ENCODE data around the gene ATP11C. TPM values are rescaled to one million over a fixed set of nuclear protein-coding genes. Genes with fewer than 3 reads are reported as not detected.
A peak's percentile ranks its signal among the peaks of the same experiment; 100 is the strongest.

Gene ATP11C
- total and polyA plus RNA-seq, 5 donors from 2014 or later: 2.9 to 19.4 (median 4.4) TPM

DNA sequence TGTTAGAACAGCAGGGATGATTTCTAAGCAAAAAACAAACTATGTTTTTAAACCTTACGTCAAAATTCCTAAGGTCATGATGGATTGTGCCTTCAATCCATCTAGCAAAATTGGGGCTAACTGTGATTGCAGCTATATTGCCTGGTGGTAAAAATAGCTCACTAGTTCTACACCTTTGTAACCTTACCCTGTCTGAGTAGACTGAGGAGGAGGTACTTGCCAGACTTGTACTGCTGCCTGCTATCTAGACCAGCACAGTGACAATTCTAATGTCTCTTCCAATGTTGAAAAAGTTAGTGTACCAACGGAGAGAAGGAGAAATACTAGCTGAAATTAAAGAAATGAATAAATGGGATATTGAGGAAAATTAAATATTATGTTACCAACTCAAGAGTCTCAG, 30.3 kb downstream of the ATP11C start:
- Mint-ChIP-seq H3K27me3 (no peaks in the 10 kb centered on the region), H3K27ac (no peak overlapping the region), H3K4me3 (no peak overlapping the region), H3K9me3 (no peaks in the 10 kb centered on the region), H3K4me1 (peaks cover 0 to 14% (median 11%) of the 10 kb centered on the region in 4 donors), H3K36me3 (no peaks in the 10 kb centered on the region)
- DNase-seq (no peak), ATAC-seq (ENCODE audit: low read depth in 2 of 2) (no peak)
- no peak overlapping the region for H3K27ac ChIP-seq (ENCODE audit: insufficient read depth, low read length, poor library complexity, severe bottlenecking)
- H3K27me3 ChIP-seq (ENCODE audit: control insufficient read depth, insufficient read depth, low read length): no peaks in the 10 kb centered on the region
- no peak overlapping the region for H3K4me3 ChIP-seq (ENCODE audit: low read depth, low read length)
- H3K36me3 ChIP-seq (ENCODE audit: control insufficient read depth, insufficient read depth, low read length): no peaks in the 10 kb centered on the region
- no peaks in the 10 kb centered on the region for H3K9me3 ChIP-seq (ENCODE audit: control insufficient read depth in 2 of 2, low read length in 2 of 2)
- no peaks in the 10 kb centered on the region for H3K4me1 ChIP-seq (ENCODE audit: control insufficient read depth, insufficient read depth, low read length, poor library complexity, severe bottlenecking)

GRCh38 chrX:139898334-139898733, 34.5 kb downstream of the ATP11C start:
- no peaks in the 10 kb centered on the region for H3K36me3 Mint-ChIP-seq
- no peaks in the 10 kb centered on the region for H3K9me3 Mint-ChIP-seq
- no peak for ATAC-seq (ENCODE audit: low read depth in 2 of 2)
- DNase-seq: no peak
- peaks cover 0 to 12% (median 9%) of the 10 kb centered on the region in 4 donors for H3K4me1 Mint-ChIP-seq
- Histone ChIP-seq H3K4me3 (ENCODE audit: low read depth, low read length) (no peak overlapping the region), H3K4me1 (ENCODE audit: control insufficient read depth, insufficient read depth, low read length, poor library complexity, severe bottlenecking) (no peaks in the 10 kb centered on the region), H3K9me3 (ENCODE audit: control insufficient read depth in 2 of 2, low read length in 2 of 2) (no peaks in the 10 kb centered on the region), H3K36me3 (ENCODE audit: control insufficient read depth, insufficient read depth, low read length) (no peaks in the 10 kb centered on the region), H3K27me3 (ENCODE audit: control insufficient read depth, insufficient read depth, low read length) (no peaks in the 10 kb centered on the region), H3K27ac (ENCODE audit: insufficient read depth, low read length, poor library complexity, severe bottlenecking) (no peak overlapping the region)
- no peaks in the 10 kb centered on the region for H3K27me3 Mint-ChIP-seq
- H3K4me3 Mint-ChIP-seq: no peak overlapping the region
- no peak overlapping the region for H3K27ac Mint-ChIP-seq

- Histone ChIP-seq H3K36me3 (ENCODE audit: control insufficient read depth, insufficient read depth, low read length) (no peaks in the 10 kb centered on the region), H3K27ac (ENCODE audit: insufficient read depth, low read length, poor library complexity, severe bottlenecking) (no peak overlapping the region), H3K4me3 (ENCODE audit: low read depth, low read length) (no peak overlapping the region), H3K4me1 (ENCODE audit: control insufficient read depth, insufficient read depth, low read length, poor library complexity, severe bottlenecking) (no peaks in the 10 kb centered on the region), H3K9me3 (ENCODE audit: control insufficient read depth in 2 of 2, low read length in 2 of 2) (no peaks in the 10 kb centered on the region), H3K27me3 (ENCODE audit: control insufficient read depth, insufficient read depth, low read length) (no peaks in the 10 kb centered on the region)
- Mint-ChIP-seq H3K36me3 (no peaks in the 10 kb centered on the region), H3K4me1 (peaks cover 4 to 22% (median 10%) of the 10 kb centered on the region in 4 donors), H3K9me3 (no peaks in the 10 kb centered on the region), H3K27ac (peak overlapping the region in 1 of 3 donors; percentile 16), H3K27me3 (no peaks in the 10 kb centered on the region), H3K4me3 (no peak overlapping the region)
- DNase-seq: no peak
- ATAC-seq (ENCODE audit: low read depth in 2 of 2): no peak
Observed at GRCh38 chrX:139892512-139892911, 40.3 kb downstream of the ATP11C start.

- Mint-ChIP-seq H3K4me1 (peaks cover 4 to 22% (median 9%) of the 10 kb centered on the region in 4 donors), H3K4me3 (no peak overlapping the region), H3K27me3 (no peaks in the 10 kb centered on the region), H3K9me3 (no peaks in the 10 kb centered on the region), H3K36me3 (no peaks in the 10 kb centered on the region), H3K27ac (no peak overlapping the region)
- ATAC-seq (ENCODE audit: low read depth in 2 of 2): no peak
- no peak overlapping the region for H3K4me3 ChIP-seq (ENCODE audit: low read depth, low read length)
- H3K4me1 ChIP-seq (ENCODE audit: control insufficient read depth, insufficient read depth, low read length, poor library complexity, severe bottlenecking): no peaks in the 10 kb centered on the region
- H3K27ac ChIP-seq (ENCODE audit: insufficient read depth, low read length, poor library complexity, severe bottlenecking): no peak overlapping the region
- no peaks in the 10 kb centered on the region for H3K27me3 ChIP-seq (ENCODE audit: control insufficient read depth, insufficient read depth, low read length)
- no peaks in the 10 kb centered on the region for H3K9me3 ChIP-seq (ENCODE audit: control insufficient read depth in 2 of 2, low read length in 2 of 2)
- no peaks in the 10 kb centered on the region for H3K36me3 ChIP-seq (ENCODE audit: control insufficient read depth, insufficient read depth, low read length)
- DNase-seq: no peak
Observed at GRCh38 chrX:139890991-139891700, 41.7 kb downstream of the ATP11C start.

DNA sequence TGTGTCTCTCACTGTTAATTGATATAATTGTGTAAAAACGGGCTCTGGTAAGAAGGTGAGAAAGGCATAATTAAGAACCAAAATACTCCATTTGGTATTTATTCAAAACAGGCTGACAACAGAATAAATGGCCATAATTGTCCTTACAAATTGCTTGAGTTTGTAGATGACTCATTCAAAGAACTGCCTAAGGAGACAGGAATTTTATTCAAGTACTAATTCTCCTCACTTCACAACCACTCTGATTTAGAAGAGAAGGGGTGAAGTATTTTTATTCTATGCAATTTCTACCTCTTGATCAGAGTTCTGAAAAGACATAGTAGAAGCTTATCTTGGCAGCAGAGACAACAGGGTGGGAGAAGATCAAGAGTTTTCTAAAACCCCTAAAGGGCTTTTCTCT, 43.1 kb downstream of the ATP11C start:
- no peak for ATAC-seq (ENCODE audit: low read depth in 2 of 2)
- H3K4me1 ChIP-seq (ENCODE audit: control insufficient read depth, insufficient read depth, low read length, poor library complexity, severe bottlenecking): no peaks in the 10 kb centered on the region
- H3K36me3 ChIP-seq (ENCODE audit: control insufficient read depth, insufficient read depth, low read length): no peaks in the 10 kb centered on the region
- no peaks in the 10 kb centered on the region for H3K27me3 ChIP-seq (ENCODE audit: control insufficient read depth, insufficient read depth, low read length)
- H3K36me3 Mint-ChIP-seq: no peaks in the 10 kb centered on the region
- no peak for DNase-seq
- no peaks in the 10 kb centered on the region for H3K9me3 Mint-ChIP-seq
- no peak overlapping the region for H3K4me3 Mint-ChIP-seq
- H3K4me1 Mint-ChIP-seq: peaks cover 4 to 25% (median 11%) of the 10 kb centered on the region in 4 donors
- no peak overlapping the region for H3K27ac ChIP-seq (ENCODE audit: insufficient read depth, low read length, poor library complexity, severe bottlenecking)
- H3K4me3 ChIP-seq (ENCODE audit: low read depth, low read length): no peak overlapping the region
- no peaks in the 10 kb centered on the region for H3K27me3 Mint-ChIP-seq
- no peaks in the 10 kb centered on the region for H3K9me3 ChIP-seq (ENCODE audit: control insufficient read depth in 2 of 2, low read length in 2 of 2)
- H3K27ac Mint-ChIP-seq: peak overlapping the region in 1 of 3 donors; percentile 24

- Mint-ChIP-seq H3K36me3 (peaks cover 3% of the 10 kb centered on the region), H3K9me3 (no peaks in the 10 kb centered on the region), H3K4me1 (peaks cover 0 to 19% (median 8%) of the 10 kb centered on the region in 4 donors), H3K27ac (no peak overlapping the region), H3K27me3 (no peaks in the 10 kb centered on the region), H3K4me3 (no peak overlapping the region)
- no peaks in the 10 kb centered on the region for H3K36me3 ChIP-seq (ENCODE audit: control insufficient read depth, insufficient read depth, low read length)
- DNase-seq: no peak
- H3K9me3 ChIP-seq (ENCODE audit: control insufficient read depth in 2 of 2, low read length in 2 of 2): no peaks in the 10 kb centered on the region
- no peak overlapping the region for H3K27ac ChIP-seq (ENCODE audit: insufficient read depth, low read length, poor library complexity, severe bottlenecking)
- H3K4me1 ChIP-seq (ENCODE audit: control insufficient read depth, insufficient read depth, low read length, poor library complexity, severe bottlenecking): no peaks in the 10 kb centered on the region
- ATAC-seq (ENCODE audit: low read depth in 2 of 2): no peak
- H3K4me3 ChIP-seq (ENCODE audit: low read depth, low read length): no peak overlapping the region
- H3K27me3 ChIP-seq (ENCODE audit: control insufficient read depth, insufficient read depth, low read length): no peaks in the 10 kb centered on the region
Observed at GRCh38 chrX:139883984-139884383, 48.9 kb downstream of the ATP11C start.

GRCh38 chrX:139882299-139882698, 50.6 kb downstream of the ATP11C start:
- Histone ChIP-seq H3K9me3 (ENCODE audit: control insufficient read depth in 2 of 2, low read length in 2 of 2) (no peaks in the 10 kb centered on the region), H3K4me3 (ENCODE audit: low read depth, low read length) (no peak overlapping the region), H3K27ac (ENCODE audit: insufficient read depth, low read length, poor library complexity, severe bottlenecking) (no peak overlapping the region), H3K4me1 (ENCODE audit: control insufficient read depth, insufficient read depth, low read length, poor library complexity, severe bottlenecking) (no peaks in the 10 kb centered on the region), H3K36me3 (ENCODE audit: control insufficient read depth, insufficient read depth, low read length) (no peaks in the 10 kb centered on the region), H3K27me3 (ENCODE audit: control insufficient read depth, insufficient read depth, low read length) (no peaks in the 10 kb centered on the region)
- Mint-ChIP-seq H3K27ac (peak overlapping the region in 1 of 3 donors; percentile 5), H3K4me3 (no peak overlapping the region), H3K36me3 (peaks cover 3% of the 10 kb centered on the region), H3K9me3 (no peaks in the 10 kb centered on the region), H3K27me3 (no peaks in the 10 kb centered on the region), H3K4me1 (peaks cover 0 to 20% (median 8%) of the 10 kb centered on the region in 4 donors)
- ATAC-seq (ENCODE audit: low read depth in 2 of 2): no peak
- no peak for DNase-seq

- DNase-seq (no peak), ATAC-seq (ENCODE audit: low read depth in 2 of 2) (no peak)
- no peaks in the 10 kb centered on the region for H3K4me1 ChIP-seq (ENCODE audit: control insufficient read depth, insufficient read depth, low read length, poor library complexity, severe bottlenecking)
- Mint-ChIP-seq H3K27ac (no peak overlapping the region), H3K27me3 (no peaks in the 10 kb centered on the region), H3K4me3 (no peak overlapping the region), H3K4me1 (peaks cover 0 to 21% (median 8%) of the 10 kb centered on the region in 4 donors), H3K36me3 (peaks cover 3% of the 10 kb centered on the region), H3K9me3 (no peaks in the 10 kb centered on the region)
- no peaks in the 10 kb centered on the region for H3K27me3 ChIP-seq (ENCODE audit: control insufficient read depth, insufficient read depth, low read length)
- no peak overlapping the region for H3K27ac ChIP-seq (ENCODE audit: insufficient read depth, low read length, poor library complexity, severe bottlenecking)
- H3K9me3 ChIP-seq (ENCODE audit: control insufficient read depth in 2 of 2, low read length in 2 of 2): no peaks in the 10 kb centered on the region
- no peaks in the 10 kb centered on the region for H3K36me3 ChIP-seq (ENCODE audit: control insufficient read depth, insufficient read depth, low read length)
- no peak overlapping the region for H3K4me3 ChIP-seq (ENCODE audit: low read depth, low read length)
Observed at GRCh38 chrX:139881572-139881971, 51.3 kb downstream of the ATP11C start.
